OCI-LY1 (cell line): ENCODE measurements around the gene AKR1C2.

Experiments used
- H2AFZ ChIP-seq: fragments of 200-600 bp; sonication (generic), shearing (Covaris generic); 2 replicates; pipeline ENCODE4 v1.6.0; 2014; ENCODE audit warnings: antibody characterized with exemption, mild to moderate bottlenecking, low read length
- H3F3A ChIP-seq: fragments of 200-600 bp; sonication (generic), shearing (Covaris generic); 2 replicates; pipeline ENCODE4 v1.6.0; 2014; ENCODE audit warnings: mild to moderate bottlenecking, antibody characterized with exemption, low read length, moderate library complexity; ENCODE audit not compliant: insufficient read depth
- H3K27ac ChIP-seq: fragments of 200-600 bp; sonication (generic); 2 replicates; pipeline ENCODE4 v1.5.1; 2014; ENCODE audit warnings: low read length, mixed run types, mild to moderate bottlenecking, low read depth; ENCODE audit not compliant: poor library complexity, severe bottlenecking
- H3K27me3 ChIP-seq: fragments of 200-600 bp; sonication (generic); 2 replicates; pipeline ENCODE4 v1.6.0; 2014; ENCODE audit warnings: antibody characterized with exemption, mild to moderate bottlenecking, low read length, moderate library complexity; ENCODE audit not compliant: insufficient read depth
- H3K36me3 ChIP-seq: fragments of 200-600 bp; sonication (generic); 2 replicates; pipeline ENCODE4 v1.6.1; 2014; ENCODE audit warnings: mild to moderate bottlenecking, antibody characterized with exemption, low read length, moderate library complexity, mixed read lengths; ENCODE audit not compliant: insufficient read depth
- H3K4me1 ChIP-seq: fragments of 200-600 bp; sonication (generic); 2 replicates; pipeline ENCODE4 v1.5.1; 2014; ENCODE audit warnings: mild to moderate bottlenecking, low read length, moderate library complexity; ENCODE audit not compliant: insufficient read depth, severe bottlenecking
- H3K4me2 ChIP-seq: fragments of 200-600 bp; sonication (generic), shearing (Covaris generic); 2 replicates; pipeline ENCODE4 v1.6.1; 2014; ENCODE audit warnings: low read length
- H3K4me3 ChIP-seq: fragments of 200-600 bp; sonication (generic); 2 replicates; pipeline ENCODE4 v1.5.1; 2014; ENCODE audit warnings: low read length, low read depth, mild to moderate bottlenecking, mixed read lengths; ENCODE audit not compliant: poor library complexity, severe bottlenecking
- H3K79me2 ChIP-seq: fragments of 200-600 bp; shearing (Covaris generic); 2 replicates; pipeline ENCODE4 v1.6.1; 2016; ENCODE audit warnings: mixed run types, low read length, mixed read lengths; ENCODE audit not compliant: insufficient read depth
- H3K9ac ChIP-seq: fragments of 200-600 bp; sonication (generic), shearing (Covaris generic); 2 replicates; pipeline ENCODE4 v1.6.1; 2014; ENCODE audit warnings: mild to moderate bottlenecking, low read length, mixed read lengths
- H3K9me2 ChIP-seq: fragments of 200-600 bp; sonication (generic), shearing (Covaris generic); 2 replicates; pipeline ENCODE4 v1.6.1; 2014; ENCODE audit warnings: low read depth, mild to moderate bottlenecking, low read length, mixed read lengths
- H3K9me3 ChIP-seq: fragments of 200-600 bp; shearing (Covaris generic); 2 replicates; pipeline ENCODE4 v1.6.1; 2014; ENCODE audit warnings: low read length, mixed read lengths
- H4K20me1 ChIP-seq: fragments of 200-600 bp; sonication (generic), shearing (Covaris generic); 2 replicates; pipeline ENCODE4 v1.6.0; 2016; ENCODE audit warnings: mild to moderate bottlenecking, low read length; ENCODE audit not compliant: insufficient read depth
- EZH2 ChIP-seq: fragments of 200-600 bp; sonication (generic), shearing (Covaris generic); IDR thresholded peaks from 2 replicates; pipeline ENCODE4 v1.8.0; 2017; ENCODE audit warnings: borderline replicate concordance, mixed run types, mild to moderate bottlenecking, antibody characterized with exemption, low read length, moderate library complexity, mixed read lengths
- TF ChIP-seq, protein P1 (sequence below): fragments of 200-600 bp; sonication (generic), shearing (Covaris generic); IDR thresholded peaks from 2 replicates; pipeline ENCODE4 v1.5.1; 2017; ENCODE audit warnings: mild to moderate bottlenecking, antibody characterized with exemption, low read length, moderate library complexity, mixed read lengths

Gene AKR1C2

GRCh38 chr10:4983615-4984216 lies 19.9 kb downstream of the AKR1C2 start:
- Histone ChIP-seq H3K27ac (no peak overlapping the region), H3K9me2 (no peaks in the 10 kb centered on the region), H3K36me3 (no peaks in the 10 kb centered on the region), H3K27me3 (no peaks in the 10 kb centered on the region), H3K79me2 (no peaks in the 10 kb centered on the region), H4K20me1 (no peaks in the 10 kb centered on the region), H3F3A (no peaks in the 10 kb centered on the region), H3K4me2 (no peak overlapping the region), H3K9me3 (no peaks in the 10 kb centered on the region), H3K4me1 (no peaks in the 10 kb centered on the region), H2AFZ (no peak overlapping the region), H3K9ac (no peak overlapping the region), H3K4me3 (no peak overlapping the region)
- TF ChIP-seq, protein P1, sequence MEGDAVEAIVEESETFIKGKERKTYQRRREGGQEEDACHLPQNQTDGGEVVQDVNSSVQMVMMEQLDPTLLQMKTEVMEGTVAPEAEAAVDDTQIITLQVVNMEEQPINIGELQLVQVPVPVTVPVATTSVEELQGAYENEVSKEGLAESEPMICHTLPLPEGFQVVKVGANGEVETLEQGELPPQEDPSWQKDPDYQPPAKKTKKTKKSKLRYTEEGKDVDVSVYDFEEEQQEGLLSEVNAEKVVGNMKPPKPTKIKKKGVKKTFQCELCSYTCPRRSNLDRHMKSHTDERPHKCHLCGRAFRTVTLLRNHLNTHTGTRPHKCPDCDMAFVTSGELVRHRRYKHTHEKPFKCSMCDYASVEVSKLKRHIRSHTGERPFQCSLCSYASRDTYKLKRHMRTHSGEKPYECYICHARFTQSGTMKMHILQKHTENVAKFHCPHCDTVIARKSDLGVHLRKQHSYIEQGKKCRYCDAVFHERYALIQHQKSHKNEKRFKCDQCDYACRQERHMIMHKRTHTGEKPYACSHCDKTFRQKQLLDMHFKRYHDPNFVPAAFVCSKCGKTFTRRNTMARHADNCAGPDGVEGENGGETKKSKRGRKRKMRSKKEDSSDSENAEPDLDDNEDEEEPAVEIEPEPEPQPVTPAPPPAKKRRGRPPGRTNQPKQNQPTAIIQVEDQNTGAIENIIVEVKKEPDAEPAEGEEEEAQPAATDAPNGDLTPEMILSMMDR, result no peak
- TF ChIP-seq EZH2, result no peak

GRCh38 chr10:4982764-4983226 lies 20.9 kb downstream of the AKR1C2 start:
- H3K27me3 ChIP-seq, result no peaks in the 10 kb centered on the region
- no peaks in the 10 kb centered on the region for H3K36me3 ChIP-seq
- no peak overlapping the region for H3K4me2 ChIP-seq
- no peak overlapping the region for H2AFZ ChIP-seq
- H3F3A ChIP-seq, result no peaks in the 10 kb centered on the region
- no peak overlapping the region for H3K4me3 ChIP-seq
- no peaks in the 10 kb centered on the region for H3K79me2 ChIP-seq
- H3K4me1 ChIP-seq, result no peaks in the 10 kb centered on the region
- no peak overlapping the region for H3K27ac ChIP-seq
- H4K20me1 ChIP-seq, result no peaks in the 10 kb centered on the region
- no peaks in the 10 kb centered on the region for H3K9me3 ChIP-seq
- no peak overlapping the region for H3K9ac ChIP-seq
- no peaks in the 10 kb centered on the region for H3K9me2 ChIP-seq
- no peak for TF ChIP-seq EZH2
- TF ChIP-seq, protein P1, result no peak

DNA sequence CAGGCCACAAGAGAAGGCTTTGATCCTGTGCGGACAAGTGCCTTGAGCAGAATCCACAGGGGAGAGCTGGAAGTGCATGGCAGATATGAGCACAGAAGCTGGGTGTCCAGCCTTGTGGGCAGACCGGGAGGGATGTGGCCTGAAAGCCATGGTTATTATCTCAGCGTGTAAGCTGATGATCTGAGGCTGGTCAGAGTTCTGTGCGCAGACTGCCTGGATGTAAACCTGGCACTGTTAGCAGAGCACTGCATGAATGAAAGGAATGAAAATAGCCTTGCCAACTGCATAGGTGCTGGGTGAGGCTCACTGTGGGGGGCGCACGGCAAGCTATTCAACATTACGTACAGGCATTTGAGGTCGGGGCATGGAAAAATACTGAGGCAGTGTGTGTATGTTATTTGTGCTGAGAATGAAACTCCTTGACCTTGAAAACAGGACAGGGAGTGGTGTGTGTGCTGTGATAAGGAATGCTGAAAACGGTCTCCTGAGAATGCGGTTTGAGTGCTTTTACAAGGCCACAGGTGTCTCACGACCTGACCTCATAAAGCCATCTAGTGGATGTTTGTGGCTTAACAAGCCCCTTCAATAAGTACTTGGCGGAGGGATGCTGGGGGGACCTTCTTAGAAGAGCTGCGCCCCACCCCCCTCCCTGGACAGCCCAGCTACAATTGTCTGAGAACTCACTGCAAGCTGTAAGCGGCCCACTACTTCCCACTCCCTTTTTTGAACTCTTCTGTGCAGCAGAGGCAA lies 21.8 kb downstream of the AKR1C2 start:
- H3K9me3 ChIP-seq, result no peaks in the 10 kb centered on the region
- H3K9ac ChIP-seq, result no peak overlapping the region
- H3F3A ChIP-seq, result no peaks in the 10 kb centered on the region
- no peaks in the 10 kb centered on the region for H3K36me3 ChIP-seq
- no peaks in the 10 kb centered on the region for H3K79me2 ChIP-seq
- H2AFZ ChIP-seq, result no peak overlapping the region
- H3K9me2 ChIP-seq, result no peaks in the 10 kb centered on the region
- no peaks in the 10 kb centered on the region for H4K20me1 ChIP-seq
- no peak overlapping the region for H3K4me3 ChIP-seq
- H3K27ac ChIP-seq, result no peak overlapping the region
- TF ChIP-seq, protein P1, result peak; percentile 35; the same call in 1 of the 2 replicates
- TF ChIP-seq EZH2, result no peak
- H3K27me3 ChIP-seq, result no peaks in the 10 kb centered on the region
- no peaks in the 10 kb centered on the region for H3K4me1 ChIP-seq
- no peak overlapping the region for H3K4me2 ChIP-seq
